HPDE6-E6E7 (cell line): ENCODE data around the gene ALPP.
"Not testable (repeated sequence)": the region's sequence is repeated elsewhere in the genome, so short reads cannot be mapped to it uniquely, and the experiment has no call there.

ENCODE experiments used
- DNase-seq: peaks from one replicate; pipeline ENCODE4 v3.0.0; 2011; ENCODE audit warnings: missing footprints; ENCODE audit errors: extremely low spot score

The ALPP gene

GRCh38 chr2:232406556-232407310 is 28.2 kb downstream of the ALPP start, which contains the start of gene ALPG:
Gene ALPG, plus strand, starts transcription at chr2:232406844. Its CDS starts 51 bp downstream, at chr2:232406895.
- DNase-seq, result no peak

GRCh38 chr2:232407428-232408150 is 29.0 kb downstream of the ALPP start:
- DNase-seq, result not testable (repeated sequence)

- DNase-seq, result not testable (repeated sequence)
Observed at GRCh38 chr2:232408269-232408668, 29.7 kb downstream of the ALPP start.

- DNase-seq, result not testable (repeated sequence)
Observed at GRCh38 chr2:232409617-232410016, 31.1 kb downstream of the ALPP start.

- DNase-seq, result no peak
Observed at GRCh38 chr2:232410238-232410900, 31.8 kb downstream of the ALPP start.

GRCh38 chr2:232411901-232412629 is 33.5 kb downstream of the ALPP start:
- no peak for DNase-seq

- DNase-seq, result no peak
Observed at GRCh38 chr2:232412986-232413385, 34.4 kb downstream of the ALPP start.

- no peak for DNase-seq
Observed at GRCh38 chr2:232415138-232415690, 36.7 kb downstream of the ALPP start.

GRCh38 chr2:232415736-232416520 is 37.4 kb downstream of the ALPP start:
- DNase-seq, result no peak

GRCh38 chr2:232416521-232417470 is 38.2 kb downstream of the ALPP start:
- no peak for DNase-seq

- no peak for DNase-seq
Observed at GRCh38 chr2:232417489-232417888, 38.9 kb downstream of the ALPP start.

- no peak for DNase-seq
Observed at GRCh38 chr2:232418056-232418455, 39.5 kb downstream of the ALPP start.

GRCh38 chr2:232418466-232419244 is 40.1 kb downstream of the ALPP start:
- no peak for DNase-seq

- DNase-seq, result no peak
Observed at GRCh38 chr2:232419245-232420072, 40.9 kb downstream of the ALPP start.

- no peak for DNase-seq
Observed at GRCh38 chr2:232420073-232420454, 41.5 kb downstream of the ALPP start.

- peak; percentile 29 for DNase-seq
Observed at GRCh38 chr2:232420463-232421188, 42.1 kb downstream of the ALPP start.

GRCh38 chr2:232421189-232421785 is 42.7 kb downstream of the ALPP start:
- no peak for DNase-seq
